Kidney epithelial cell (primary cell): ENCODE results near the gene CLIC1. TPM values are rescaled to one million over a fixed set of nuclear protein-coding genes. Genes with fewer than 3 reads are reported as not detected.

Experiments used
- DNase-seq: peaks from one replicate; pipeline ENCODE4 v3.0.0-alpha.2; 2010; ENCODE audit warnings: low read depth
- H3K27me3 ChIP-seq: 2 replicates; pipeline ENCODE4 v1.6.0; 2011; ENCODE audit warnings: low read length; ENCODE audit not compliant: control insufficient read depth, insufficient read depth
- H3K36me3 ChIP-seq: 2 replicates; pipeline ENCODE4 v1.5.1; 2011; ENCODE audit warnings: low read length; ENCODE audit not compliant: control insufficient read depth, insufficient read depth
- H3K4me3 ChIP-seq: 2 replicates; pipeline ENCODE4 v1.5.1; 2011; ENCODE audit warnings: low read depth, mild to moderate bottlenecking, control low read depth, low read length
- total RNA-seq: library from RNA; depleted of rRNA; stranded (reverse); fragments of >200 nt; gene quantifications from 2 replicates; pipeline ENCODE4 v1.2.3, GENCODE V29; 2015
- TF ChIP-seq, protein P1 (sequence below): IDR thresholded peaks from 2 replicates; pipeline ENCODE4 v1.5.1; 2011; ENCODE audit warnings: mild to moderate bottlenecking, moderate library complexity, low read length, control low read depth, inconsistent platforms; ENCODE audit not compliant: insufficient read depth, poor library complexity, severe bottlenecking

CLIC1 gene
- total RNA-seq, 1 donor from 2014 or later, result 494 TPM

DNA sequence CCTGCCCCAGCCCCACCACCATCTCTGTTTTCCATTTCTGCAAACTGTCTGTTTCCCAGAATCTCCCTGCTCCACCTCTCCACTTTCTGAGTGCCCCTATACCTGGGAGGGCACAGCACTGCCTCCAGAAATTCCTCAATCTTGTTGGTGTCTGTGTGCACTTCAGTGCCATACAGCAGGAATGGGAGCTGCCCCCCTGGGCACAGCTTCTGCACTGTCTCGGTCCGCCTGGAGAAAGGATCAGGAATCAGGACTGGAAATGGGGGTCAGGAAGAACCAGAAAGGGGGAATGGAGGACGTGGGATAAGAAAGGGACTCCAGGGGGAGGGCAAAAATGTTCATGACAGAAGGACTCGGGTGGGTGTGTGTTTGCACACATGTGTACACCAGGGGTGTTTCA is 2.6 kb downstream of the CLIC1 start:
- H3K36me3 ChIP-seq, result peaks cover 1% of the 10 kb centered on the region
- TF ChIP-seq, protein P1, sequence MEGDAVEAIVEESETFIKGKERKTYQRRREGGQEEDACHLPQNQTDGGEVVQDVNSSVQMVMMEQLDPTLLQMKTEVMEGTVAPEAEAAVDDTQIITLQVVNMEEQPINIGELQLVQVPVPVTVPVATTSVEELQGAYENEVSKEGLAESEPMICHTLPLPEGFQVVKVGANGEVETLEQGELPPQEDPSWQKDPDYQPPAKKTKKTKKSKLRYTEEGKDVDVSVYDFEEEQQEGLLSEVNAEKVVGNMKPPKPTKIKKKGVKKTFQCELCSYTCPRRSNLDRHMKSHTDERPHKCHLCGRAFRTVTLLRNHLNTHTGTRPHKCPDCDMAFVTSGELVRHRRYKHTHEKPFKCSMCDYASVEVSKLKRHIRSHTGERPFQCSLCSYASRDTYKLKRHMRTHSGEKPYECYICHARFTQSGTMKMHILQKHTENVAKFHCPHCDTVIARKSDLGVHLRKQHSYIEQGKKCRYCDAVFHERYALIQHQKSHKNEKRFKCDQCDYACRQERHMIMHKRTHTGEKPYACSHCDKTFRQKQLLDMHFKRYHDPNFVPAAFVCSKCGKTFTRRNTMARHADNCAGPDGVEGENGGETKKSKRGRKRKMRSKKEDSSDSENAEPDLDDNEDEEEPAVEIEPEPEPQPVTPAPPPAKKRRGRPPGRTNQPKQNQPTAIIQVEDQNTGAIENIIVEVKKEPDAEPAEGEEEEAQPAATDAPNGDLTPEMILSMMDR, result no peak
- no peak for DNase-seq
- no peak overlapping the region for H3K4me3 ChIP-seq
- H3K27me3 ChIP-seq, result no peaks in the 10 kb centered on the region

DNA sequence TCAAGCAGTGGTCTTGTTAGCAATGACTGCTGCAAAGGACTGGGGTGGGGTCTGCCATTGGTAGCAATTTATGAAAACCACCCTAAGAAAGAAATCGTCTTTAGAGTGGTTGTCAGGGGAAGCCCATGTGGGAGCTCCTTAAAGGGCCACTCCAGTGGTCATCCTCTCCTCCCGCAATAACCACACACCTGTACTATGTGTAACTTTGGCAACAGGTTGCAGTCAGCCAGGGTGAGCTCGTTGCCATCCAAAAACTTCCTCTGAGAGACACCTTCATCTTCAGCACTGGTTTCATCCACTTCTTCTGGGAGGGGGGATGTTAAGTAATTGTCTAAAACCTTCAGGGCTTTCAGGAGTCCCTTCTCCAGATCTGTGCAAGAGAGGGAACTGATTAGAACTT is 4.3 kb downstream of the CLIC1 start:
- Histone ChIP-seq H3K27me3 (no peaks in the 10 kb centered on the region), H3K36me3 (peaks cover 1% of the 10 kb centered on the region), H3K4me3 (no peak overlapping the region)
- TF ChIP-seq, protein P1, result no peak
- no peak for DNase-seq

DNA sequence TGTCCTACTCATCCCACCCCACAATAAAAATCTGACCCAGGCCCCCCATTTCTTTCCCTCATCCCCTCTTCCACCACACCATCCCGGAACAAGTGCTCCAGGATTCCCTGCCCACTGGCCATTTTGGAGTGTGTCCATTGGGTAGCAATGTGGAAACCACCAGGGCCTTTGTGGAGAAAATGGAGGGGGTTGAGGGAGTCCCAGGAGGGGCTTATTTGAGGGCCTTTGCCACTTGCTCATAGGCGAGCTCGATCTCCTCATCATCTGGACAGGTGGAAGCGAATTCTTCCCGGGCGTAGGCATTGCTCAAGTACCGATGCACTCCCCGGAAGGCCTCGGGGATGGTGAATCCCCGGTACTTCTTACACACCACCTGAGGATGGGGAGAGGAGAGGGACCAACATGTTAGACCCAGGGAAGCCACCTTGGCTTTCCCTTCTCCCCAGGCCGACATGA is 5.7 kb downstream of the CLIC1 start:
- no peak for DNase-seq
- H3K4me3 ChIP-seq, result no peak overlapping the region
- H3K36me3 ChIP-seq, result peaks cover 1% of the 10 kb centered on the region
- TF ChIP-seq, protein P1, result no peak
- H3K27me3 ChIP-seq, result no peaks in the 10 kb centered on the region

DNA sequence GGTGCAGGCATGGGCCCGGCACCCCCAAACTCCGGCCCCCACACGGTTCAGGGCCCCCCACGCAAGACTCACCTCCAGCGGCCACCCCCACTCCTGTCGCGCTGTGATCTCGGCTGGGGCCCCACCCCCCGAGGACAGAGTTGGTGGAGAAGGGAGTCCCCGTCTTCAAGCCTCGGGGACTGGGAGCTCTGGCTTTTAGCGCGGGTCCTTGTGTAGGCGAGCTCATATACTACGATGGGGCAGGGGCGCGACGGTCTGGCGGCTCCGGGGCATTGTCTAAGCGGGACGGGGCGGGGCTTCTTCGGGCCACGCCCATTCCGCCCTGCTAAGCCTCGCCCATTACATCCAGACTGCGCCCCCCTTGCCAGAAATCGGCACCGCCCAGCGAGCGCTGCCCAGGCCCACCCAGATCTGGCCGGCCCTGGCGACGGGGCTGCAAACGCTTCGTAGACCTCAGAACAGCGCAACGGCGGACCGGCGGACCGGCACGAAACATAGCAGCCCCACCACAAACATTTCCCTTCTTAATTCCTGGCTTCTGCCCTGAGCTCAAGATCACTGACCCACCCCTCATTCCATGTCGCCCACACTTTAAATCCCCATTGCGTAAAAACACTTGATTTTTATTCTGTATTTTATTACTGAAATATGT is 6.2 kb downstream of the CLIC1 start:
- H3K36me3 ChIP-seq, result peaks cover 1% of the 10 kb centered on the region
- peak overlapping the region; percentile 89 for H3K4me3 ChIP-seq
- TF ChIP-seq, protein P1, result no peak
- H3K27me3 ChIP-seq, result no peaks in the 10 kb centered on the region
- DNase-seq, result no peak

DNA sequence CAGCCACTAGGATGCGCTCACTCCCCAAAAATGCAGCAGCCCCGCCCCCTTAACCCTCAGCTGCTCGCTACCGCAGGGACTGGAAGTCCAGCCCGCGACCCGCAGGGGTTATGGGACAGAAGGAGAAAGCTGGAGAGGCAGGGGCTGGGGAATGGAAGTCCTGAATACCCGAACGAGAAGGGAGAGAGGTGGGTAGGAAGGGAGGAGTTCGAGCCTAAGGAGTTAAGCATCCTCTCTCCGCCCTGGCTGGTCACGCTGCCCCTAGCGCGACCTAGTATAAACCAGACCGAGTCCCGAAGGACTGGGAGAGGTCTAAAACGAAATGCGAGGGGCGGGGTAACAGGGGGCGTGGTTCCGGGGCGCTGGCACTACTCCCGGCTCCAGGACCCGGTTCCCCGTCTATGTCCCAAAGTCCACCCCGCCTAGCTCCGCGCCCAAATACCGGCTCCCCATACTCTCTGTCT is 6.8 kb downstream of the CLIC1 start:
- Histone ChIP-seq H3K36me3 (peaks cover 1% of the 10 kb centered on the region), H3K4me3 (peak overlapping the region; percentile 89), H3K27me3 (no peaks in the 10 kb centered on the region)
- TF ChIP-seq, protein P1, result peak; percentile 75
- DNase-seq, result peak; percentile 52
